ENCODE measurements around the gene CIB4. TPM values are rescaled to one million over a fixed set of nuclear protein-coding genes. Genes with fewer than 3 reads are reported as not detected.

CIB4 gene
- total RNA-seq, 1 donor from 2014 or later = not detected

DNA sequence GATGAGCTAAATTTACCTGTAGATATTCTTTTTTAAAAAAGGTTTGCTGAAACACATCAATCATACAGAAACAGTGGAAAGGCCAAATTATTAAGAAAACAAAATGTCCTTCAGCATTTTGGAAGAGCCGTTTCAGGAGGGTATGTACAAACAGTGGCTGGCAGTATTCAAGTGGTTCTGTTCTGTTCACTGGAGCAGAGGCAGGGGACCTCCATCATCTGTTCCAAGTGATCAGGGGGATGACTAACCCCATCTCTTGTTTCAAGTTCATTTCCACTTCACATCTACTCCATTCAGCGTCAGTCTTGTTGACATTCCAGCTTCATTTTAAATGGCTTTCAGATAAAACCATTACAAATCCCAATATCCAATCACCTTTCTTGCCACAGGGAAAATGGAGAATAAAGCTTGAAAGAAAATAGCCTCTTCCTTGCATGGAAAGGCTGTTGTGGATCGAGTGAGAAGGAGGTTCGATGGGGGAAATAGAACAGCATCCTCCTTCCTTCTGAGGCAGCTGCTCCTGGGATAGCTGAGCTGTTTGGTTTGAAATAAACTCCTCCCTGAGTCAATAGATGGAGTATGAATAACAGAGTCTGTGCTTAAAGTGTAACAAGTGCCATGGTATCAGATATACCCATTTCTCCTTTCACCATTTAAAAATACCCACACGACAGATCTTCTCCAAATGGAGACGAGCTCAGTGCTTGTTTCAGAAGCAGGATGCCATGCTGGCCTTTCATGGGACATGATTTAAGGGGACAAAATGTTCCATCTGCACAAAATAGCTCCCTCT, 99.6 kb downstream of the CIB4 start:
- H3K4me3 Mint-ChIP-seq = no peak overlapping the region
- H3K4me1 Mint-ChIP-seq = peaks cover 10% of the 10 kb centered on the region
- H3K9me3 Mint-ChIP-seq = no peaks in the 10 kb centered on the region
- no peaks in the 10 kb centered on the region for H3K27me3 Mint-ChIP-seq (ENCODE audit: low read depth)
- no peaks in the 10 kb centered on the region for H3K36me3 Mint-ChIP-seq (ENCODE audit: low read depth)
- H3K27ac Mint-ChIP-seq (ENCODE audit: unreplicated experiment) = no peak overlapping the region
- DNase-seq (ENCODE audit: low read depth, low spot score) = no peak
- TF ChIP-seq, protein P1, sequence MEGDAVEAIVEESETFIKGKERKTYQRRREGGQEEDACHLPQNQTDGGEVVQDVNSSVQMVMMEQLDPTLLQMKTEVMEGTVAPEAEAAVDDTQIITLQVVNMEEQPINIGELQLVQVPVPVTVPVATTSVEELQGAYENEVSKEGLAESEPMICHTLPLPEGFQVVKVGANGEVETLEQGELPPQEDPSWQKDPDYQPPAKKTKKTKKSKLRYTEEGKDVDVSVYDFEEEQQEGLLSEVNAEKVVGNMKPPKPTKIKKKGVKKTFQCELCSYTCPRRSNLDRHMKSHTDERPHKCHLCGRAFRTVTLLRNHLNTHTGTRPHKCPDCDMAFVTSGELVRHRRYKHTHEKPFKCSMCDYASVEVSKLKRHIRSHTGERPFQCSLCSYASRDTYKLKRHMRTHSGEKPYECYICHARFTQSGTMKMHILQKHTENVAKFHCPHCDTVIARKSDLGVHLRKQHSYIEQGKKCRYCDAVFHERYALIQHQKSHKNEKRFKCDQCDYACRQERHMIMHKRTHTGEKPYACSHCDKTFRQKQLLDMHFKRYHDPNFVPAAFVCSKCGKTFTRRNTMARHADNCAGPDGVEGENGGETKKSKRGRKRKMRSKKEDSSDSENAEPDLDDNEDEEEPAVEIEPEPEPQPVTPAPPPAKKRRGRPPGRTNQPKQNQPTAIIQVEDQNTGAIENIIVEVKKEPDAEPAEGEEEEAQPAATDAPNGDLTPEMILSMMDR (conservative IDR thresholded peaks at IDR 0.05) = no peak

DNA sequence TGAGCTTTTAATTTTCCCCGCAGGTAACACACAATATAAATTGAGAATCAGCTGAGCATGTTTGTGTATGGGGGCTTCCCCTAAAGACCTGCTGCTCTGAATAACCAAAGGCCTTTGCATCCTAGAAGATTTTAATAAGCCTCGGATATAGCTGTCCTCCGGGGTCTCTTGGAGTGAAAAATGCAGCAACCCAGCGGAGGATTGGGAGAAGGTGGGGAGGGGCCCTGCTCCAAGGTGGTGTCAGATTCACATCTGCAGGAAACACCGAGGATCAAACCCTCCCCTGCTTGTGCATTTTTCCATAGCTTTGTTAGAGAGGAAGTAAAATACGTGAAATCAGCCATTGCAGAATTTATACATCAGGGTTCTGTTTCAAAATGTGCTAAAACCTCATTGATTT, 100.2 kb downstream of the CIB4 start:
- DNase-seq (ENCODE audit: low read depth, low spot score) = no peak
- Mint-ChIP-seq H3K9me3 (no peaks in the 10 kb centered on the region), H3K4me3 (no peak overlapping the region), H3K27me3 (ENCODE audit: low read depth) (no peaks in the 10 kb centered on the region), H3K36me3 (ENCODE audit: low read depth) (no peaks in the 10 kb centered on the region), H3K4me1 (peaks cover 10% of the 10 kb centered on the region), H3K27ac (ENCODE audit: unreplicated experiment) (no peak overlapping the region)
- TF ChIP-seq, protein P1 (conservative IDR thresholded peaks at IDR 0.05) = no peak

DNA sequence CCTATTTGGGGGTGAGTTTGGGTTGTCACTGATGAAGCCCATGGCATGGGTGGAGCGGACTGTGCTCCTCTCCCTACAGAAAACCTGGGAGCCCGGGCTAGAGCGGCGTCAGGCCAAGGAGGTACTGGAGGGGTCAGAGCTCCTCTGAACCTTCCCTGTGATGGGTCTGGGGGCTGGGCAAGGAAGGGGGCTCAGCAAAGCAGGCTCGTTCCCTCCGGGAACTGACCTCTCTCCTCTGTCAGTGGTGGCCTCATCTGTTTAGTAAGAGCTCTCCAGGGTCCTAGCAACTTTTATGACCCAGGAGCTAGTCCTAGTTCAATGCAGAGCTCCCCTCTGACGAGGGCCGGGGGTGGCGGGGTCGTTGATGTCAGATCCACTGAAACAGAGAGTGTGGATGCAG, 100.9 kb downstream of the CIB4 start:
- TF ChIP-seq, protein P1 (conservative IDR thresholded peaks at IDR 0.05) = no peak
- Mint-ChIP-seq H3K36me3 (ENCODE audit: low read depth) (no peaks in the 10 kb centered on the region), H3K9me3 (no peaks in the 10 kb centered on the region), H3K4me3 (no peak overlapping the region), H3K4me1 (peaks cover 10% of the 10 kb centered on the region), H3K27me3 (ENCODE audit: low read depth) (no peaks in the 10 kb centered on the region), H3K27ac (ENCODE audit: unreplicated experiment) (no peak overlapping the region)
- DNase-seq (ENCODE audit: low read depth, low spot score) = no peak

DNA sequence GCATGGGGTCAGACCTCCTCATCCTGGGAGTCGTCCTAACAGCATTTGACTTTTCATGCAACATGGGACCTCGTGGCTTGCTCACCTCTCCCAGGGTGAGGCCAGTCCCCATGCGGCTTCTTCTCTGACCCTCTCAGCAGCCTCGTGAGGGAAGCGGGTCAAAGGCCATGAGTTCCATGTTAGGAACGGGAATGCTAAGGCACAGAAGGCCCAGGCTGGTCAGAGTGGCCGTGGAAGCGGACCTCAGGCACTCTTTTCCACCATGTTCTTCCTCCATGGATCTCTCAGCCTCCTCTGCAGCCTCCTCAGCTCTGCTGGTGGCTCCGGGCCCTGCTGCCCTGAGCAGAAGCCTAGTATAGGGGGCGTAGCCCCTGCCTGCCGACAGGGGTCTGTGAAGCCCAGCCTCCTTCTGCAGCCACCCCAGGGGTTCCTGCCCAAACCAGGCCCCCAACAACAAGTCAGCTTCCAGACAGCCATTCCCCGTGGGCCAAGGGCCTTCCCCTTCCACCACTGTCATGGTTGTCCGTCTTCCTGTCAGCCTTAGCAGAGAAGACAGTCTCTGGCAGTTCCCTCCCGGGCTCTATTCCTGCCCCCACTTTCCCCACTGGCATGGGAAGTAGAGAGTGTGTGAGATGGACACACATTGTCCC, 103.2 kb downstream of the CIB4 start:
- Mint-ChIP-seq H3K27me3 (ENCODE audit: low read depth) (no peaks in the 10 kb centered on the region), H3K4me3 (no peak overlapping the region), H3K4me1 (peaks cover 10% of the 10 kb centered on the region), H3K36me3 (ENCODE audit: low read depth) (no peaks in the 10 kb centered on the region), H3K9me3 (no peaks in the 10 kb centered on the region), H3K27ac (ENCODE audit: unreplicated experiment) (no peak overlapping the region)
- TF ChIP-seq, protein P1 (conservative IDR thresholded peaks at IDR 0.05) = no peak
- DNase-seq (ENCODE audit: low read depth, low spot score) = no peak

DNA sequence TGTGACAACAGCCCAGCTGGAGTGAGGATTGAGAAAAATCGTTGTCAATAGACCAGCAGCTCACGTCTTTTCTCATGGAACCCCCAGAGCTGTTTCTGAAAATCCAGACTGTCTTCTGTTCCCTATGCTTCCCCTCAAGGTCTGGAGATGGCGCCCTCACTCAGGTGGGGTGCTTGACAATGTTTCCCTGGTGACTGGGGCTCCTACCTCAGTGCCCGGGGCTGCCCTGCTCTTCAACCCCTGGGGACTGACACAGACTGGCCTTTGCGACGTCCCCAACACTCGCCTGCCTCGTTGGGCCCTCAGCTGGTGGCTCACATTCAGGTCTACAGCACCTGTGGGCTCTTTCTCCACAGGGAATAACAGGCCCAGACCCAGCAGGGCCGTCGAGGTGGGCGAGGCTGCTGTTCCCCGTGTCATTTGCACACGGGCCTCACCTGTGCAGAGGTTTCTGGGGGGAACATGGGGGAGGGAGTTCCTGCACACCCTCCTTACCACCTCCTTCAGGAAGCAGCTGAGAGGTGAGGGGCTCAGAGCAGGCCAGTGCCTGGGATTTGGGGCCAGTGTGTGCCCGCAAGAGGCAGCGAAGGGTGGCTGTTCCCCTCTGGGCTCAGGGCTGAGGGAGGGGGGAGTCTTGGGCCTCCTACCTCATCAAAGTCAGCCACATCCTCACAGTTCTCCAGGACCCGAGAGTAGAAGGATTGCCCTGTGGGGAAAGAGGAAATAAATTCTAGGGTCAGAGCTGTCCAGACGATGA, 103.9 kb downstream of the CIB4 start:
- no peaks in the 10 kb centered on the region for H3K36me3 Mint-ChIP-seq (ENCODE audit: low read depth)
- H3K9me3 Mint-ChIP-seq = no peaks in the 10 kb centered on the region
- DNase-seq (ENCODE audit: low read depth, low spot score) = no peak
- no peak overlapping the region for H3K27ac Mint-ChIP-seq (ENCODE audit: unreplicated experiment)
- TF ChIP-seq, protein P1 (conservative IDR thresholded peaks at IDR 0.05) = no peak
- H3K4me3 Mint-ChIP-seq = no peak overlapping the region
- H3K27me3 Mint-ChIP-seq (ENCODE audit: low read depth) = no peaks in the 10 kb centered on the region
- peaks cover 10% of the 10 kb centered on the region for H3K4me1 Mint-ChIP-seq

Measured in neural crest cell (in vitro differentiated cells).